ENCODE measurements around the gene AATF.

The AATF gene

GRCh38 chr17:37101306-37101705 lies 152.6 kb downstream of the AATF start:
- no peak for DNase-seq (ENCODE audit: low read depth)
- no peak overlapping the region for H3K4me3 ChIP-seq (ENCODE audit: low read depth, low read length)
- TF ChIP-seq POLR2A (IDR thresholded peaks at IDR 0.05; ENCODE audit: extremely low read depth, insufficient read length) (no peak), MYC (IDR thresholded peaks at IDR 0.05; ENCODE audit: low read depth, low read length) (no peak), MAX (IDR thresholded peaks at IDR 0.05; ENCODE audit: low read depth, low read length) (no peak), CTCF (IDR thresholded peaks at IDR 0.05; ENCODE audit: low read depth, low read length) (no peak)

- no peak overlapping the region for H3K4me3 ChIP-seq (ENCODE audit: low read depth, low read length)
- no peak for DNase-seq (ENCODE audit: low read depth)
- no peak for TF ChIP-seq MYC (IDR thresholded peaks at IDR 0.05; ENCODE audit: low read depth, low read length)
Observed at GRCh38 chr17:37103231-37103630, 154.5 kb downstream of the AATF start.

DNA sequence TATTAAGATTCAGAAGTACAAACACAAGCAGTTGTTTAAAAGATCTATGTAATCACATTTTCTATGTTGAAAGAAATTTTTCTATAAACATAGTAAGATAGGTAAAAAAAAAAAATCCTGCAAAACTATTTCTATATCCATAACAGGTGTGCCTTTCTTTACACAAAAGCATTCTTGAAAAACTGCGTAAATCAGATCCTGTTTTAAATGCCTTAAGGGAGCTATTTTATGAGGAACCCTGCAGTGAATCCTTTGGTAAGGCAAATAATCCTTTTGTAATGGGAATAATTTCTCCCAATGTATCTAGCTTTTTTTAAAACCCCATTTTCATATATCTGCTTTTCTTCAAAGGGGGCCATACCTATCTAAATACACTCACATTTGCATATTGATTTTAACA lies 157.3 kb downstream of the AATF start:
- no peak overlapping the region for H3K4me3 ChIP-seq (ENCODE audit: low read depth, low read length)
- no peak for TF ChIP-seq POLR2A (IDR thresholded peaks at IDR 0.05; ENCODE audit: extremely low read depth, insufficient read length)
- TF ChIP-seq MAX (IDR thresholded peaks at IDR 0.05; ENCODE audit: low read depth, low read length): no peak
- no peak for TF ChIP-seq MYC (IDR thresholded peaks at IDR 0.05; ENCODE audit: low read depth, low read length)
- TF ChIP-seq CTCF (IDR thresholded peaks at IDR 0.05; ENCODE audit: low read depth, low read length): no peak
- DNase-seq (ENCODE audit: low read depth): no peak

All from NB4 (cell line).